GM19023 (cell line): ENCODE results near the gene JDP2.

Experiments used
- ATAC-seq: cut with Tn5 transposase; IDR thresholded peaks from one replicate; pipeline ENCODE4 v1.9.1; 2021; ENCODE audit warnings: mild to moderate bottlenecking, moderate library complexity; ENCODE audit not compliant: unreplicated experiment

The JDP2 gene

DNA sequence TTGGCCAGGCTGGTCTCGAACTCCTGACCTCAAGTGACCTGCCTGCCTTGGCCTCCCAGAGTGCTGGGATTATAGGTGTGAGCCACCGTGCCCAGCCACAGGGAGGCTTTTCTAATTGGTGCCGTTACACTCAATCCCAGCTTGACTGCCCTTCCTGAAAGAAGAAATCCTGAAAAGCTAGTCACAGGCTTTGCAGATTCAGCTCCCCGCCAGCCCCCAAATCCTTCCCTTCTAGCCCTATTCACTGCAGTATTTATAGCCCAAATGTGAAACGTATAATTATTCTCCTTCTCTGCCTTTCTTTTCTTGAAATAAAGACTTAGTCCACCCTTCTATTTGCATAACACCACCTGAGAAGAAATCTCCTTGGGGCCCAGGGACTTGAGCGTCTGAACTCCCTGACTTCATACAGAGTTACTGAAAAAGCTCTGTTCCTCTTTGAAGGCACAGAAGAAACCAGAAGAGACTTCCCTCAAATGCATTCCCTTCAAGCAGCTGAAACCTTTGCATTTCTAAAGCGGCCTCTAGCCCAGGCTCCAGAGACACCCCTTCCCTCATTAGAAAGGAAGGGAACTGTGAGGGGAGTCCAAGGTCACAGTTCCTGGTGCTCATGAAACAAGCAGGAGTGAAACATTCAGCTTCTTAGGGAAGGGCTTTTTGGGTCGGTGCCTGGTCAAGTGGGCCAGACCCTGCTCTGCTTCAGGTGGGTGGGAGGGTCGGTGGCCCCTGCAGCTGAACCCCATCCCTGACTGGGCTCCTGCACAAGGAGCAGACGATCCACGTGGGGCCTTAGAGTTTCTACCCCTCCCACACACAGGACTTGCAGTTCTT lies 52.2 kb downstream of the JDP2 start:
- no peak for ATAC-seq

DNA sequence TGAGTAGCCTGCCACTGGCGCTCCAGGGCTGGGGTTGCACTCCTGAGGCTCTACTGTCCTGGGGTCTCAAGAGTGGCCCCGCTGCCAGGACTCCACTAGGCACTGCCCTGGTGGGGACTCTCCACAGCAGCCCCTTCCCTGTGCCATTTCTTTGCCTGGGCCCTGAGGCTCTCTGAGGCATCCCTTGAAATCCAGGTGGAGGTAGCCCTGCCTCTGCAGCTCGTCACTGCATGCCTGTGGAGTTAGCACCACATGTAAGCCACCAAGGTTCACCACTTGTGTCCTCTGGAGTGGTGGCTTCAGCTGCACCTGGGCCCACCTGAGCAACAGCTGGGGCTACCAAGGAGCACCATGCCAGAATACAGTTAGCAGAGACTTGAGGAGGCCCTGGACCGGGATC lies 54.5 kb downstream of the JDP2 start:
- ATAC-seq = no peak

DNA sequence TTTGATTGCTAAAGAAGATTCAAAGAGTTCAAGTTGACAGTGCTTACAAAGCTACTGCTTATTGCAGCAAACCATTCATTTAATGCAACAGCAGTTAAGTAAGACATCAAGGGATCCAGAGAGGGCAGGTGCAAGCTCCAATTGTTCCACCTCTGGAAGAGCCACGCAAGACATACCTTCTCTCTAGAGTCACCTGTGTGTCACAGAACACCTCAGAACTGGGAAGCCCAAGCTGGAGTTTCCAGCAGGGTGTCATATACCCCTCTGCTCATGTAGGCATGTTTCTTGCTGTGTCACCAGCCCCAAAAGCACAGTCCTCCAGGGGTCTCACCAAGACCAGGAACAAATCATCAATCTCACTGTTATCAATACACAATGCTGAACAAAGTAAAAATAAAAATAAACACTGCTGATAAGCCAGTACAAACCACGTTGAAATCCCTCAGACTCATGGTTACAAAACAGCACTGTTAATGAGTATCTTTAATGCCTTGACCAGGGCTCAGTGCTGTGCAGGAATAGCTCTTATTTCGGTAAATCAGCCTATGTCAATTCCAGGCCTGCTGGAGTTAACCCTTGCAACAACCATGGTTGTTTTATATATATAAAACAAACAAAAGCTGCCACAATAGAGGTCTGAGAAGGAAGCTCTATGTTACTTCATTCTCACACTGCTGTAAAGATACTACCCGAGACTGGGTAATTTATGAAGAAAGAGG lies 57.0 kb downstream of the JDP2 start:
- ATAC-seq = no peak

DNA sequence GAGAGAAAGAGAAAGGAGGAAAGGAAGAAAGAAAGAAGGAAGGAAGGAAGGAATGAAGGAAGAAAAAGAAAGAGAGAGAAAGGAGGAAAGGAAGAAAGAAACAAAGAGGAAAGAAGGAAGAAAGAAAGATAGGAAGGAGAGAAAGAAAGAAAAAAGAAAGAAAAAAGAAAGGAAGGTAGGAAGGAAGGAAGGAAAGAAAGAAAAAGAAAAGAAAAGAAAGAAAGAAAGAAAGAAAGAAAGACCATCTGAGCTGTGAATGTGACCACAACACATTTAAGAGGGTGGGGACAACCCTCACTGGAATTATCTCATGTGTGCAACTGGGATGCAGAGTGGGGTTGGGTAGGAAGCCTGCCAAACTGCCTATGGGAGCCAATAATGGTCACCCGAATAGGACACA lies 58.5 kb downstream of the JDP2 start:
- no peak for ATAC-seq

DNA sequence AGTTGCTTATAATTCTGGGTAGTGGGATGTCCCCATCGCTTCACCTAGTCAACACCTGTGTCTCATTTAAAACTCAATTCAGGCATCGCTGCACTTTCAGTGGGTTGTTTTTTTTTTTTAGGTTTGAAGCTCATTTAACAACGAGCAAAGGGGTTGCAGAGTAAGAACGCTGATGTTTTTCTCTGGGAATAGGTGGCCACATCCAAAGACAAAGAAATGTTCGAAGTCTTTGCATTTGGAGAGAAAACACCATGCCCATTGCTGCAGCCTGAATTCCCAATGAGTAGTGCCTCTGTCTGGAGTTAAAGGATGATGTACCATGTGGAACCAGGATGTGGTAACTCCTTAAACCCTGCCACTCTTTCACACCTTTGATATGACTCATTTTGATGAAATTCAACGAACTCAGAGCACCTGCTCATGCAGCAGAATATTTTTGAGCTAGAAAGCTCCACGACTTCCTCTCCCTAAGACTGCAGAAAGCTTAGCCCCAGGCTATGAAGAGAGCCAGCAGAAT lies 59.4 kb downstream of the JDP2 start:
- no peak for ATAC-seq

DNA sequence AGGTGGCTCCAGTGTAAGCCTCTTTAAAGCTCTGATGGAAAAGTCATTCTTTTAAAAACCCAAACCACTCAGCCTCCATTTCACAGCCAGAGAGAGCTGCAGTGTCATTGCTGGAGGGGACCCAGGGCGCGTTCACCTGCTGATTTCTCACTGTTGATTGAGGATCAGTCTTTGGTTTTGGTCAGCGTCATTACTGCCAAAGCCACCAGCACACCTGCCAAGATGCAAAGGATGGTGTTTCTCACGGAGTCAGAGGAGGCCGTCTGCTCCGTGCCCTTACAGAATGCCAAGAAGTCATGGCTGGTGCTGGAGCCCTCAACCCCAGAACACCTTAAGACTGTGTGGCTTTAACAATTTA lies 61.6 kb downstream of the JDP2 start:
- ATAC-seq = no peak

DNA sequence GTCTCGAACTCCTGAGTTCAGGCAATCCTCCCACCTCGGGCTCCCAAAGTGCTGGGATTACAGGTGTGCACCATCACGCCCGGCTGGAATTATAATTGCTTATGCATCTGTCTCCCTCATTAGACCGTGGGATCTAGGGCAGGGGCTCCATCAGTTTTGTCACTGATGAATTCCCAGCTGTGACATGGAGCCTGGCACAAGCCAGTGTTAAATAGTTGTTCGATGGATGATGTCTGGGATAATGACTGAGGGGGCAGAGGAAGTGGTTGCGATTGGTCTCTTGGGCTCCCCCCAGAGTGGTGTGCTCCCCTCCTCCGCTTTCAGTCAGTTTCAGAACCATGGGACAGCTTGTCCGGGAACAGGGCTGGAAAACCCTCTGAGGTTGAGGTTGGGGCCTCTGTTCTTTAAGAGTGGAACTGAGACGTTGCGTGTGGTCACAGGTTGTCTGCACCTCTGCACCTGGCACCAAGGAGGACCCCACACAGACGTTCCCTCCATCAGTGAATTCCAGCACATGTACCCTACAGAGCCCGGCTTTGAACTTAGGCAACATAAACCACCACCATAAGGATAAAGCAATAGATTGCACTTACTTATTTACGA lies 63.7 kb downstream of the JDP2 start:
- ATAC-seq = no peak

DNA sequence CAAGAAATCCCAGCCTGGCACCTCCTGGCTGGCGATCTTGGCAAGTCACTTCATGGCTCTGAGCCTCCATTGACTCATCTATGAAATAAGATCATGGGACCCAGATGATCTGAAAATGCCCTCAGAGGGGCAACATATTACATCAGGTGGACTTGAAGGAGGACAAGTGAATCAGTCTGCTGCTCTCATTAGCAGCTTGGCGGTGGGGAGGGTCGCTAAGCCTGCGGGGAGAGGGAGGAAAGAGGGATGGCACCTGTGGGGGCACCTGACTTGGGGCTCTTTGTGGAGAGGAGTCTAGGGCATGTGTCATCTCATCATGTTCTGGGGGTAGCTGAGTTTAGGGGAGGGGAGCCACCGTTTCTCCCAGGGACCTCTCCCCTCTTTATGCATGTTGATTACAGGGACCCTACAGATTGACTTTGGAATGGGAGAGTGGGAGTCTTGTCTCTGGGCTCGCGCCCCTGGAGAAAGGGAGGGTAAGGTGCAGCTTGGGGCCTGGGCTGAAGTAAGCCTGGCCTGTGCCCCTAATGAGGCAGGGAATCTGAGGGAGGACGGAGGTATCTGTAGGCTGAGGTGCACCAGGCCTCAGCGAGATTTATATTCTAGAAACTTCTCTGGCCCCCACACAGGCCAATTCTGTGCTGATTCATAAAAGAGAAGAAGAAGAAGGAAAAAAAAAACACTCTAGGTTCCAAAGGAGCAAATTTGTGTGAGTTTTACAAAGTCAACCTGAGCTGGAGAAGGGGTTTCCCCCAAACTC lies 65.2 kb downstream of the JDP2 start:
- no peak for ATAC-seq

DNA sequence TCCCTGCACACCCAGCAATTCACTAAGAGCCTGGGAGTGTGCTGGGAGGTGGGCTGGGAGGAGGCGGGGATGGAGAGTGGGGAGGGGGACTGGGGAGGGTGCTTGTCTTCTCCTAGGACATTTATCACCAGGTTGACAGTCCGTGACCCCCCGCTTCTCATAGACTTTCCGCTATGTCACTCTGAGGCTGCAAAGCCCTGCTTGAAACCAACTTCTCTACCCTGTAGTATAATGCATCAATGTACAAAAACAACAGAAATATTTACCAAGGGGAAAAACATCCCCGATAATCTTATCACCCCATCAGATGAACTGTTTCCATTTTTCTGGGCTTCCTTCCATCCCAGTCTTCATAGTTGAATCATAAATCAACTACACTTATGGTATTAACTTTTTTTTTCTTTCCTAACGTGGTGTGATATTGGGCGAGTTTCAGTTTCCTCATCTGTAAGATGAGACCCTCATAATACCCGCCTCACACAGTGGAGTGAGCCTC lies 65.8 kb downstream of the JDP2 start:
- no peak for ATAC-seq

DNA sequence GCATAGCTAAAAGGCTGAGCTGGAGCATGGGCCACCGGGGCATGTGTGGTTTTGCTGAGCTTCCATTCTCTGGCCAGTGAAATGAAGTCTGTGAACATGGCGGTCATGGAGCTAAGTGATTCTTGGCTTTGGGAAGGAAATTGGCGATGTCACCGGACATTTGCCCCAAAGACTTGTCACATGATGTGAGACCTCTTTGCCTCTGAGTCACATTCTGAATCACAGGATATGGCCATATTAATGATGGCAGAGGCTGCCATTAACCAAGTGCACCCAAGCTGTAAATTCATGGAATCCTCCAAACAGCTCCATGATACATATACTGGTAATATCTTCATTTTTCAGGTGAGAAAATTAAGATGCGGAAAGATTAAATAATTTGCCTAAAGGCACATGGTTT lies 67.1 kb downstream of the JDP2 start:
- no peak for ATAC-seq

DNA sequence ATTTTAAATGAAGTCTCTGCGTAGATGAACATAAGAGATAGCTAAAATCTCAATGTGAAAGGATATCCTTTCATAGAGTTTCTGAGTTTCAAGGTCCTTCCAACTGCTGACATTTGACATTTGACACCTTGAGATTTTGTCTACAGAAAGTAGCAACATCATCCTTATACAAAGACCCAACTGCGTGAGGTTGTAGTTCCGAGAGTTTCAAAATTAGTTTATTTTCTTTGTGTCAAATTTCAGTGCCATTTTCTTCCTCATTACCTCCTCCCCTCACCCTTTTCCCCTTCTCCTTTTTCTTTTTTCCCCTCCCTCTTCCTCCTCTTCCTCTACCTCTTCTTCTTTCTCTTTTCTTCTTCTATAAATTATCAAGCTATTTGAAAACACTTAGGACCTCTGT lies 67.6 kb downstream of the JDP2 start:
- no peak for ATAC-seq

DNA sequence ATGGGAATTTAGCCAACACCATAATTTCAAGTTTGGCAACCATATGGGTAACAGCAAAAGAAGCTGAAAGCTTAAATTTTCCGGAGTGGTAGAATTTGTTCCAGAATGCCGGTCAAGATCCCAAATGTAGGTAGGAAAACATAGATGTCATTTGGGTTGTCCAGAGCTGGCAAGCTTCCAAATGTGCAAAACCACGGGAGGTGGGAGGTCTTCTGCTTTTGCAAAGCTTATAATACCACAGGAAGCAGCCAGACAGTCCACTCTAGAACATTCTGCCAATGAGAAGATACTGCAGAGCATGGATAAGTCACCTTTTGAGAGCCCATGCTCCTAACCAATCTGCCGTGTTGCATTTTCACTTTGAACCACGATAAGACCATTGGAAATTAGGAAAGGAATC lies 68.1 kb downstream of the JDP2 start:
- ATAC-seq = no peak

DNA sequence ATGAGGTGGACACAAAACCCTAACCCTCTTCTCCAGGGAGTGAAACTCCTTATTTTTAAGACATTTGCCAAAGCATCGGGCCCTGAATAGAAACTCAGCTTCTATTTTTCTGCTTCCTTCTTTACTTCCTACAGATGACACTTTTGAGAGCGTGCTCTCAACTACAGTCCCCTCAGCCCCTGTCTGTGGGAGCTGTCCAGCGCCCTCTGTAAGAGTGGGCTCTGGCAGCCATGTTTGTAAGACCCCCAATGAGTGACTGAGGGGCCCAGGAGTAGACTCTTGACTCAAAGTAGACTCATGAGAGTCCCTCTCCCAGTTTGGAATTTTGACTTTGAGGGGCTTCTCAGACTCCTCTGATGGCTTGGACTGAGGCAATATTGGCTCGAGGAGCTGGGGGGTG lies 68.9 kb downstream of the JDP2 start:
- no peak for ATAC-seq

DNA sequence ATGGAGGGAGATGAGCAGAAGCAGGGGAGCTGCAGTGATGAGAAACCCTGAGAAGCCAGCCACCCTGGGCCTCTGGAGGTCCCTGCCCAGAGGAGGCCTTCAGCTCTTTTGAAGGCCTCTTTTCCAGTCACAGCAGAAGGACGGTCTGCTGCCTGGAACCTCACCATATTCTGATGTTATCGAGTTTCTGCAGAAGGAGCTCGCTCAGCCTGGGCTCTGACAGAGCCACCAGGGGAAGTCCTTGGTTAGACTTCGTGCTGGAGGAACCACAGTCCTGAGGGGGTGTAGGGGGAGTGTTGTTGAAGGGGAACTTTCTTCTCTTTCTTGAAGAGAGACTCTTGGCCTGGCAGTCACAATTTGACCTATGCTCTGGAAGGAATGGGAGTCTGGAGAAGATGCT lies 69.4 kb downstream of the JDP2 start:
- ATAC-seq = peak; percentile 54

DNA sequence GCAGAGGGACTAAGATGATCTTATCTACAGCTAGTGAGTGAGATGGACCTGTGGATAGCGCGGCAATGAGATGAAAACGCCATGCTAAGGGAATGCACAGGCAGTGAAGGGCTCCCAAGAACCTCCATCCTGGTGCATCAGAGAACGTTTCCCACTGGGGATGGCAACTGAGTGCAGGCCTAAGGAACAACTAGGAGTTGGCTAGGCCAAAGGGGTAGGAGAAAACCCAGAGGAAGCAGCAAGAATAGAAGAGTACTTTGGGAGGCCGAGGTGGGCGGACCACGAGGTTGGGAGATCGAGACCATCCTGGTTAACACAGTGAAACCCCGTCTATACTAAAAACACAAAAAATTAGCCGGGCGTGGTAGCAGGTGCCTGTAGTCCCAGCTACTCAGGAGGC lies 69.9 kb downstream of the JDP2 start:
- no peak for ATAC-seq

DNA sequence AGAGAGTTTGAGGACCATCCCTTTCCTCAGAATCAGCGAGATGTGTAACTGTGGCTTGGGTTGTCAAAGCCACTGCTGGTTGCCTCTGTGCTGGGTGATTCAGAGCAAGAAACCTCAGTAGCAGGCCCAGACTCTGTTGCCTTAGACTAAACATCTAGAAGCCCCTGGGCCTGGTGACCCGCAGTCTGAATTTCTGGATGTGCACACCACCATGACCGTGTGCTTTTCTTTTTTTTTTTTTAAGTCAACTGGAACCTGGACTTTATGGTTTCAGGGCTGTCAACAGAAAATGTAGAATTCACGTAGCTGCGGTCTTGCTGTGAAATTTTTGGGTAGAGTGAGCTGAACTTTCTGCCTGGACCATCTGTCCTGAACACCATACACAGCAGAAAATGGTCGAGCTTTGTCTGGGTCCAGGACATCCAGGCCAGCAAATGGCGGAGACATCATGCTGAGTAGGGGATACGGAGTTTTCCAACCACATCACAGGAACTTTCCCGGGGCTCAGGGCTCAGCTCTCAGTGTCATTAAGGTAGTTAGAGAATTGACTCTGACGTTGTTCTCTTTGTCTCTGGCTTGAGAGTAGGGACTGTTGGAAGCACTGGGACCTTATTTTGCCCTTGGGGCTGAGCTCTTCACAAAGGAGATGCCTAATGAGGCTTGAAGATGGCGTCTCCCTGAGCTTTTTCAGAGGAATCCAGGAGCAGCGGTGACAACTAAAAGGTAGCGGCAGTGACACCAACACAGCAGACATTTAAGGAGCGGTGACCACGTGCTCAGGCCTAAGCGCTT lies 71.5 kb downstream of the JDP2 start:
- peak; percentile 64 for ATAC-seq

DNA sequence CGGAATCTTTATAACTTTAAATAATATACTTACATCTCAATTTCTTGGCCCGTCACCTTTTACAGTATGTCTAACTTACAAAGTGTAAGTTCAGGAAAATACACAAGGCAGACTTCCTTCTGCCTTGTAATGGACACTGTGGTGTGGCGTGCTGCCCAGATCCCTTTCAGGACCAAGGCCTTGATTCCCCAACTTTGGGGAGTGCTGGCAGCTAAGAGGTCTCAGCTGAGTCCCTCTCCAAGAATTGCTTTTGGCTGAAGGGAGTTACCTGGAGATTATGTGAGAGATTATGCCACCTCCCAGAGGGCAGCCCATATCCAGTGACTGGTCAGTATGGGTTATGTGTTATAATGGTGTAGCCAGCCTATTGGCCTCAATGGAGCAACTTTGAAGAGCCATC lies 73.3 kb downstream of the JDP2 start:
- no peak for ATAC-seq

DNA sequence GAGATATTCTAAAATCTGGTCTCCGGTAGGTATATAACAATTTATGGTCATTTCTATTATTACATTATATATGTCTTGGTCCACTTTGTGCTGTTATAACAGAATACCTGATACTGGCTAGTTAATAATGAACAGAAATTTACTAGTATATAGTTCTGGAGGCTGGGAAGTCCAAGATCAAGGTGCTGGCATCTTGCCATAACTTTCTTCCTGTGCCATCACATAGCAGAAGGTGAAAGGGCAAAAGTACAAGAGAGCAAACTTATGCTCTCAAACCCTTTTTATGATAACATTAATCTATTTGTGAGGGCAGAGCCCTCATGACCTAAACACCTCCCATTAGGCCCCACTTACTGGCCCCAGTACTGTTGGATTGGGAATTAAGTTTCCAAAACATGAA lies 76.6 kb downstream of the JDP2 start:
- no peak for ATAC-seq

DNA sequence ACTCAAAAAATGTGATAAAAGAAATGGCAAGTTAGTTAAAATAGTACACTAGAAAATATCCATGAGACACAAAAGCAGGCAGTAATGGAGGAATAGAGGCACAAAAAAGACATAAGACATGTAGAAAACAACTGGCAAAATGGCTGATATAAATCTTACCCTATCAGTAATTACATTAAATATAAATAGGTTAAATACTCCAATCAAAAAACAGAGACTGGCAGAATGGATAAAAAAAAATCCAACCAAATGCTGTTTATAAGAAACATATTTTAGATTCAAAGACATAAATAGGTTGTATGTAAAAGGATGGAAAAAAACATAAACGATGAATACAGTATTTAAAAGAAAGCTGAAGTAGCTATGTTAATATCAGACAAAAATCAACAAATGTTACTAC lies 79.1 kb downstream of the JDP2 start:
- ATAC-seq = no peak

DNA sequence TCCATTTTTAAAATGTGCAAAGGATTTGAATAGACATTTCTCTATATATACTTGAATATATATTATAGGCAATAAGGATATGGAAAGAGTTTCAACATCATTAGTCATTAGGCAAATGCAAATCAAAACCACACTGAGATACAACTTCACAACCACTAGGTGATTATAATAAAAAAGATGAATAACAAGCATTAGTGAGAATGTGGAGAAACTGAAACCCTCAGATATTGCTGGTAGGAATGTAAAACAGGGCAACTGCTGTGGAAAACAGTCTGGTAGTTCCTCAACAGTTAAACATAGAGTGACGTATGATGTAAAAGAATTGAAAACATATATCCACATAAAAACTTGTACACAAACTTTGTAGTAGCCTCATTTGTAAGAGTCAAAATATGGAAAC lies 82.7 kb downstream of the JDP2 start:
- no peak for ATAC-seq
